Nephron progenitor cell (in vitro differentiated cells): ENCODE results near the gene EMID1.
A peak's percentile ranks its signal among the peaks of the same experiment; 100 is the strongest.

ENCODE experiments used
- DNase-seq: peaks from one replicate; pipeline ENCODE4 v3.0.0; 2021
- H3K27ac Mint-ChIP-seq: 2 replicates; pipeline ENCODE4 v1.8.0; 2021; ENCODE audit warnings: mild to moderate bottlenecking, moderate library complexity, mixed read lengths
- H3K27me3 Mint-ChIP-seq: 2 replicates; pipeline ENCODE4 v1.8.0; 2021; ENCODE audit warnings: mild to moderate bottlenecking, low read depth, mixed read lengths; ENCODE audit not compliant: poor library complexity
- H3K36me3 Mint-ChIP-seq: 2 replicates; pipeline ENCODE4 v1.8.0; 2021; ENCODE audit warnings: low read depth, mixed read lengths
- H3K4me1 Mint-ChIP-seq: 2 replicates; pipeline ENCODE4 v1.8.0; 2021; ENCODE audit warnings: mixed read lengths
- H3K4me3 Mint-ChIP-seq: 2 replicates; pipeline ENCODE4 v1.8.0; 2021; ENCODE audit warnings: mild to moderate bottlenecking, moderate library complexity, mixed read lengths
- H3K9me3 Mint-ChIP-seq: 2 replicates; pipeline ENCODE4 v1.8.0; 2021; ENCODE audit warnings: mild to moderate bottlenecking, moderate library complexity, mixed read lengths
- TF ChIP-seq, protein P1 (sequence below): fragments of 200-600 bp; sonication (generic); IDR thresholded peaks from 2 replicates; pipeline ENCODE4 v1.5.0; 2021; ENCODE audit warnings: antibody characterized with exemption

Gene EMID1

DNA sequence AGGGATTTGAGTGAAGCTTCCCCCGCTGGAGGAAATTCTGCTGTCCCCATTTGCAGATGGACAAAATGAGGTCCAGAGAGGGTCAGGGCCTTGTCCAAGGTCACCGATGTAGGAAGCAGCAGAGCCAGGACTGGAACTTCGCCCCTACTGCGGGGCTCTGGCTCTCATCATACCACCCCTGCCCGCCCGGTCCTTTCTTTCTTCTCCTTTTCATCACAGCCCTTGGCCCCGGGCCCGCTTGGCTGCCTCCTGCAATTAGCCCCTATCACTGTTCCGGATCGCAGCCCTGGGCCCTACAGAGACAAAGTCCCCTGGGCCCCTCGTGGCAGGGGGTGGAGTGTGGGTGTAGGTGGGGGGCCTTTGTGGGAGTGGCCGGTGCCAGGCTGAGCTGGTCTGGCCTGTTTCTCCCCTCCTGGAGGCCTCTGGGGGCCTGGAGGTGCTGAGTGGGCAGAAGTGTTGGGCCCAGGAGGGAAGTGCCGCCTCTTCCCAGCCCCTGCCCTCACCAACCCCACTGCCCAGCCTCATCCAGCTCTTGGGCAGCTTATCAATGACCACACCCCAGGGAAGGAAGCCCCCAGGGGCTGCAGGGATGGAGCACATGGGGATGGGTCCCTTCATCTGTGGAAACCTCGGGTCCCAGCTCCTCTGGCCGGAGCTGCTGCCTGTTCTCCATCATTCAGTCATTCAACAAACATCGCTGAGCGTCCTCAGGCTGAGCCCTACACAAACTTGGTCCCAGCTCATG is 3.4 kb downstream of the EMID1 start:
- TF ChIP-seq, protein P1, sequence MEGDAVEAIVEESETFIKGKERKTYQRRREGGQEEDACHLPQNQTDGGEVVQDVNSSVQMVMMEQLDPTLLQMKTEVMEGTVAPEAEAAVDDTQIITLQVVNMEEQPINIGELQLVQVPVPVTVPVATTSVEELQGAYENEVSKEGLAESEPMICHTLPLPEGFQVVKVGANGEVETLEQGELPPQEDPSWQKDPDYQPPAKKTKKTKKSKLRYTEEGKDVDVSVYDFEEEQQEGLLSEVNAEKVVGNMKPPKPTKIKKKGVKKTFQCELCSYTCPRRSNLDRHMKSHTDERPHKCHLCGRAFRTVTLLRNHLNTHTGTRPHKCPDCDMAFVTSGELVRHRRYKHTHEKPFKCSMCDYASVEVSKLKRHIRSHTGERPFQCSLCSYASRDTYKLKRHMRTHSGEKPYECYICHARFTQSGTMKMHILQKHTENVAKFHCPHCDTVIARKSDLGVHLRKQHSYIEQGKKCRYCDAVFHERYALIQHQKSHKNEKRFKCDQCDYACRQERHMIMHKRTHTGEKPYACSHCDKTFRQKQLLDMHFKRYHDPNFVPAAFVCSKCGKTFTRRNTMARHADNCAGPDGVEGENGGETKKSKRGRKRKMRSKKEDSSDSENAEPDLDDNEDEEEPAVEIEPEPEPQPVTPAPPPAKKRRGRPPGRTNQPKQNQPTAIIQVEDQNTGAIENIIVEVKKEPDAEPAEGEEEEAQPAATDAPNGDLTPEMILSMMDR, result no peak
- DNase-seq, result peak; percentile 47
- no peaks in the 10 kb centered on the region for H3K9me3 Mint-ChIP-seq
- H3K4me3 Mint-ChIP-seq, result no peak overlapping the region
- no peaks in the 10 kb centered on the region for H3K27me3 Mint-ChIP-seq
- no peak overlapping the region for H3K27ac Mint-ChIP-seq
- peaks cover 82% of the 10 kb centered on the region for H3K4me1 Mint-ChIP-seq
- H3K36me3 Mint-ChIP-seq, result no peaks in the 10 kb centered on the region

DNA sequence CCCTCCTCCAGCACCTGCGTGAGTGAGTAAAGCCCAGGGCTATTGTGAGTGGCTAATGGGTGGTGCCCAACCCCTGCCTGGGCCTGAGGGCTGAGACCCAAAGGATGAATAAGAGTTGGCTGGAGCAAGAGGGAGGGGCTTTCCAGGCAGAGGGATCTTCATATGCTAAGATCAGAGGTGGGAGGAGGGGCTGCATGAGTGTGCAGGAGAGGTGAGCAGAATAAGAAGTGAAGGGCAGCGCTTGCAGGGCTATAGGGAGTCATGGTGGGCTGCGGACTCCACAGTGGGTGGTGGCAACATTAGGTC is 3.9 kb downstream of the EMID1 start:
- DNase-seq, result no peak
- Mint-ChIP-seq H3K27ac (peak overlapping the region; percentile 76), H3K36me3 (no peaks in the 10 kb centered on the region), H3K9me3 (no peaks in the 10 kb centered on the region), H3K4me1 (peaks cover 82% of the 10 kb centered on the region), H3K4me3 (peak overlapping the region; percentile 48), H3K27me3 (no peaks in the 10 kb centered on the region)
- TF ChIP-seq, protein P1, result no peak

DNA sequence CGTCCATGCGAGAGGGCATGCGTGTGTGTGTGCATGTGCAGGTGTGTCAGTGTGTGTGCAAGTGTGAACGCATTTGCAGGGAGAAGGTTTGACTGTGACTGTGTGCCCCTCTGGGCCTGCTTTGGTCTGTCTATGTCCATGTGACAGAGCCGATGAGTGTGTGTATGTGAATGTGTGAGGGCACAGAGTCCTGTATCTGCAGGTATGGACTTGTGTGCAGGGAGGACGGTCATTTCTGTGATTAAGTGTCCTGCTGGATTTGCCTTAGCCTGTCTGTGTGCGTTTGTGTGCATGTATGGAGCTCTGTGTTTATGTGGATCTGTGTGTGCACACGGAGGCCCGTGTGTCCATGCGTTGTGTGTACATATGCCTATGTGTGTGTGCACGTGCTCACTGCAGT is 5.4 kb downstream of the EMID1 start:
- no peak for DNase-seq
- Mint-ChIP-seq H3K9me3 (no peaks in the 10 kb centered on the region), H3K4me1 (peaks cover 86% of the 10 kb centered on the region), H3K27me3 (peaks cover 5% of the 10 kb centered on the region), H3K36me3 (no peaks in the 10 kb centered on the region), H3K27ac (peak overlapping the region; percentile 91), H3K4me3 (peak overlapping the region; percentile 59)
- TF ChIP-seq, protein P1, result no peak

DNA sequence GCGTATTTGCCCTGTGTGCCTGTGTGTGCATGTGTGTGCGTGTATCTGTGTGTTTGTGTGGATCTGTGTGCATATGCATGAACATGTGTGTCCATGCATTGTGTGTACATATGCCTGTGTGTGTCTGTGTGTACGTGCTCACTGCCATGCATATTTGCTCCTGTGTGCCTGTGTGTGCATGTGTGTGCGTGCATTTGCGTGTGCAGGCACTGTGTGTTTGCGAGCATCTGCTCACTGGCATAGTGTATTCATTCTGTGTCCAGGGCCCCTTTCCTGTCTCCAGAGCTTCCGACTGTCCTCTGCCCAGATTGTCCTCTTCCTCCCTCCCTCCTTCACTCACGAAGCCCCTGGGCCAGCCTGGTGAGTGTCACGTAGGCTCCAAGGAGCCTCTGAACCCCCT is 5.8 kb downstream of the EMID1 start:
- Mint-ChIP-seq H3K9me3 (no peaks in the 10 kb centered on the region), H3K4me1 (peaks cover 84% of the 10 kb centered on the region), H3K27me3 (peaks cover 5% of the 10 kb centered on the region), H3K36me3 (no peaks in the 10 kb centered on the region), H3K4me3 (peak overlapping the region; percentile 59), H3K27ac (peak overlapping the region; percentile 91)
- TF ChIP-seq, protein P1, result no peak
- no peak for DNase-seq

DNA sequence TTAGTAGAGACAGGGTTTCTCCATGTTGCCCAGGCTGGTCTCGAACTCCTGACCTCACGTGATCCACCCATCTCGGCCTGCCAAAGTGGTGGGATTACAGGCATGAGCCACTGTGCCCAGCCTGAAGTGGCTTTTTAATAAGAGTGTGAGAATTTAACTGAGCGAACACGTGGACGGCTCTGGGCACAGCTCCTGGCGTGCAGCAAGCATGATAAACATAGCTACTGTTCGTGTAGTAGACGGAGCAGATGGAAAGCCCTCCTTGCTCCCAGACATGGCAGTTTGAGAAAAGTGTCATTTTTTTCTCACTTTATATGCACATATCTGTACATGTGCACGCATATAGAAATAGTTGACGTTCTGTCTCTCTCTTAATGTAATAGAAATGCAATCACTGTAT is 7.0 kb downstream of the EMID1 start:
- peak overlapping the region; percentile 37 for H3K4me3 Mint-ChIP-seq
- H3K27ac Mint-ChIP-seq, result peak overlapping the region; percentile 91
- H3K36me3 Mint-ChIP-seq, result no peaks in the 10 kb centered on the region
- H3K9me3 Mint-ChIP-seq, result no peaks in the 10 kb centered on the region
- H3K27me3 Mint-ChIP-seq, result peaks cover 5% of the 10 kb centered on the region
- TF ChIP-seq, protein P1, result no peak
- no peak for DNase-seq
- peaks cover 72% of the 10 kb centered on the region for H3K4me1 Mint-ChIP-seq

DNA sequence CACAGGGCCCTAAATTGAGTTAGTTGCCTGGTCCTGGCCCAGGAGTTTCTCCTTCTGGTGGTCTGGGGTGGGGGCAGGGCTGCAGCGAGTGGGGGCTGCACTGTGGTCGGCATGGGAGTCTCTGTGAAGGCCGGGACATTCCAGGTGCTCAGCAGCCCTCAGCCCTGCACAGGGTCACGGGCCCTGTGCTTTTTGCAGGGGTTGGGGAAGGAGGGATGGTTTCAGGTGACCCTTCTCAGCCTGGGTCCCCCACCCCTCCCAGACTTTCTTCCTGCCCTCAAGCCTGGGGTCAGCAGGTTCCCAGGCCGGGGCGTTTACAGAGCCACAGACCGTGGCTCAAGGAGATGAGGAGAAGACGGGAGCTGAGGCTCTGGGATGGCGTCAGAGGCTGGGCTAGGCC is 7.8 kb downstream of the EMID1 start:
- peaks cover 5% of the 10 kb centered on the region for H3K36me3 Mint-ChIP-seq
- peak overlapping the region; percentile 37 for H3K4me3 Mint-ChIP-seq
- H3K27me3 Mint-ChIP-seq, result peaks cover 8% of the 10 kb centered on the region
- TF ChIP-seq, protein P1, result no peak
- H3K4me1 Mint-ChIP-seq, result peaks cover 66% of the 10 kb centered on the region
- peak overlapping the region; percentile 91 for H3K27ac Mint-ChIP-seq
- DNase-seq, result peak; percentile 67
- H3K9me3 Mint-ChIP-seq, result no peaks in the 10 kb centered on the region
